HG03439 (cell line): ENCODE results near the gene LPP.

ENCODE experiments used
- ATAC-seq: cut with Tn5 transposase; IDR thresholded peaks from one replicate; pipeline ENCODE4 v1.9.1; 2021; ENCODE audit warnings: mild to moderate bottlenecking, moderate library complexity; ENCODE audit not compliant: unreplicated experiment

Gene LPP

DNA sequence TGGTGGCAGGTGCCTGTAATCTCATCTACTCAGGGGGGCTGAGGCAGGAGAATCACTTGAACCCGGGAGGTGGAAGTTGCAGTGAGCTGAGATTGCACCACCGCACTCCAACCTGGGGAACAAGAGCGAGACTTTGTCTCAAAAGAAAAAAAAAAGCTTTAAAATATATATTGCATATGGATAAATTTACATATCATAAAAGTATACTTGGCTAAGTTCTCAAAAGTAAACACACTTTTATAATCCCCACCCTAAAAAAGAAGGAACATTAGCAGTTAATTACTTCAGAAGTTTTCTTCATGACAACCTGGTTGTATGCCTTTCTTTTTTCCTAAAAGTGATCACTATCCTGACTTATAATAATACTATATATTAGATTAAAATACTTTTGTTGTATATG lies 648.7 kb downstream of the LPP start:
- no peak for ATAC-seq

DNA sequence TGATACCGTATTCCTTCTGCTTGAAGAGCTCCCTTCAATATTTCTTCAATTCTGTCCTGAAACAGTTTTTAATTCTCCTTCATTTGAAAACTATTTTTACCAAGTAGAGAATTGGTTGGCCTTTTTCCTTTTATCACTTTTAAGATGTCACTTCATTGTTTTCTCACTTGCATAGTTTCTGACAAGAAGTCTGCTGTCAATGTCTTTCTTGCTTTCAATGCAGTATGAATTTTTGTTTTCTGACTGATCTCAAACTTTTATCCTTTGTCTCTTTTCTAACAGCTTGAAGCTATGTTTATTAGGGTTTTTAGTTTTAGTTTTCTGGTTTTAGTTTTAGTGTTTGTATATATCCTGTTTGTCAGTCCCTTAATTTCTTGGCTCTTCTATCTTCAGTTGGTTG lies 653.0 kb downstream of the LPP start:
- ATAC-seq: no peak

DNA sequence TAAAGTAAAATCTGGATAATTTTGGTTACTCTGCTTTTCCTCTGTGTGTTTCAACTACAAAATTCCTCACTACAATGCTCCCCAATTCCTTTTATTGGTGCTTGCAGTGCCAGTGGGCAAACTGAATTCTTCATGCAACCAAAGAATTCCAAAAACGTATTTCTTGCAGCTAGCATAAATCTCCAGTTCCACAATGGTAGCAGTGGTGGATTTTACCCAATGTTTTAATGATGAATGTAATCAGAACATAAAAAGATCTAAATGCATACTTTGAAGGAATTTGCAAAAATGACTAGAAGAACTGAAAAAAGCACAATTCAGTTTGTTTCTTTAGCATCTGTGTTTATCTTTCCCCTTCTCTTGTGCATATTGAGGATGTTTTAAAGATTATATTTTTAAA lies 658.2 kb downstream of the LPP start:
- ATAC-seq: no peak

DNA sequence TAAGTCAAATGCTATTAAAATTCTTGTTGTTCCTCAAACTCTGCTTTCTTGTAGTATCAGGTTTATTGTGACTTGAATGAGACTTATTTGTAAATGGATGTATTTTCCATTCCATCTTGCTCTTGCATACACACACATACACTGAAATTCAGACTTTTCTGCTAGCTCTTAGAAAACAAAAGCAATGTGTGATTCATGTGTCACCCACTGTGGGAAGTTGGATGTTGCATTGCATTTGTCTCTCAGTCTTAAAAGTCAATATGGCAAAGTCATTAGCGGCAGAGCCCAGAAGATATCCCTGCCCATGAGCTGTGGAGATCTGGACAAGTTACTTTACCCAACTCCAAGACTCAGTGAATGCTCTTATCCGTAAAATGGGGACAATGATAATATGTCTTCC lies 660.6 kb downstream of the LPP start:
- no peak for ATAC-seq

DNA sequence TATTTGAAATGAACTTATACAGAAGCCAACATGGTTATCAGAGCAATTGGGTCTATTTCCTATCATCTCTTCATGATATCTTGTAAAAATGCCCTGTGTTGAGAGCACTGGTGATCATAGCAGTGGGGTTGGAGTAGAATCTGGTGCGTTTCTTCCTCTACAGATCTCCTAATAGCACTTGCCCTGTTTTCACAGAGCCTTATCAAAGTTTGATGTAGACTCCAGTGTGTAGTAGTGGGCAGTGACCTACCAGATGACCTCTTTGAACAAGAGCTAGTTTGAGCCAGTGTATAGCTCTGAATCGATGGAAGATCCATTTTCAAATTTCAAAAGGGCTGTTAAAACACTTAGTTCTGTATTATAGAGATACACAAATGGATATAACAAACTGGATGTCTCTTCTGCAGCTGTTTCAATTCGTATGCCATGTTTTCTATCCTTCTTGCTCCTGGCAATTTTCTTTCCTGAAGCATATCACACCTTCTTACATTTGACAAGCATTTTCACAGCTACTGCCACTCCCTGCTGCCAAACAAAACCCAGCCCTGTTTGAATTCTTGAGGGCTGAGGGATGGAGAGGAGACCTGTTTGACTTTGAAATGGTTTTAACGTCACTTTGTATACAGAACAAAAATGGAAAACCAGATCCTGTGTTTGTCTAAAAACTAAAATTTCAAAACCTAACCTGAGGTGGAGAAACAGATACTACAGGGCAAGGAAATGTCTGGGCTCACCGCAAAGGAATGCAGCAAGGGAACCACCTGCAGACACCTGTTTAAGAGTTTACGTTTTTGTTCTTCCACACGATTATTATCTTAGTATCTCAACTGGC lies 663.4 kb downstream of the LPP start:
- ATAC-seq: no peak

DNA sequence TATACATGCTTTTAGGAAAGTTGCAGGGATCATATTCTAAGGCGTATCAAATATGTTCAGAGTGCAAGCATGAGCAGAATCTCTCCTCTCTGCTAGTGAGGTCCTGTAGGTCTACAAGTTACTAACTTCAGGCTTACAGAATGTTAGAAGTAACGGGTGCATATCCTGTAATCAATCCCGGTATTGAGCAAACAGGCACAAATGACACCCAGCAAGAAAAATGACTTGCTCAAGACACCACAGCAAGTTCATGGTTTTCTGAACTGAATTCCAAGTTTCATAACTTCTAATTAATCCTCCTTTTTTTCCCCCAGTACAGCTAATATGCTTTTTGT lies 663.9 kb downstream of the LPP start:
- ATAC-seq: no peak

DNA sequence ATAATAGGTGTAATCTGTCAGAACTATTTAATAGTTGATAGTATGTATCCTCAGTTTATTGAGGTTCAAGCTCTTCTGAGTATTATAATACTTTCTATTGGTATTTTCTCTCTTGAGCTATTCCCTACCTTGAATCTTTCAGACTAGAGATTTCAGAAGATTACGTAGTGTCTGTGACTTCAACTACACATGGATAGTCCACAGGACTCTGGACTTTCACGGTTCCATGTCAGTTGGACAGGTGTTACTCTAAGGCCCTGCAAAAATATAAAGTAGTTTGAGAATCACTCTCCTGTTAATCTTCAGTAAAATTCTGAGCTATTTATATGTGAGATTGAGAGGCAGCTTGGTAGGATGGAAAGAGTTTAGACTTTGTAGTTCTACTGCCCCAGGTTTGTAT lies 664.3 kb downstream of the LPP start:
- ATAC-seq: no peak

DNA sequence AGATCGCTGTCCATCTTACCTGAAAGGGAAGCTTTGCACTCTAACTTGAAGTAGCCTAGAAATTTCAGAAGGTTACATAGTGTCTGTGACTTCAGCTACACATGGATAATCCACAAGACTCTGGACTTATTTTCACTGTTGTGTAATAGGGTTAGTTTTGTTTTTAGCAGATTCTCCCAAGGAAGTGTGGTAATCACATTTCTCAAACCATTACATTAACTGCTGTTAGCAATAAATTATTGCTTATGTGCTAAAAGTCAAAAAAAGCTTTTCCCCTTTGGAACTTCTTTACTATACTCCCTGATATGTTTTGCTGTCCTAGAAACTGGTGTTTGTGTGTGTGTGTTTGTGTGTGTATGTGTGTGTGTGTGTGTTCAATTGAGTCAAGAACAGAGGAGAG lies 666.0 kb downstream of the LPP start:
- ATAC-seq: no peak

DNA sequence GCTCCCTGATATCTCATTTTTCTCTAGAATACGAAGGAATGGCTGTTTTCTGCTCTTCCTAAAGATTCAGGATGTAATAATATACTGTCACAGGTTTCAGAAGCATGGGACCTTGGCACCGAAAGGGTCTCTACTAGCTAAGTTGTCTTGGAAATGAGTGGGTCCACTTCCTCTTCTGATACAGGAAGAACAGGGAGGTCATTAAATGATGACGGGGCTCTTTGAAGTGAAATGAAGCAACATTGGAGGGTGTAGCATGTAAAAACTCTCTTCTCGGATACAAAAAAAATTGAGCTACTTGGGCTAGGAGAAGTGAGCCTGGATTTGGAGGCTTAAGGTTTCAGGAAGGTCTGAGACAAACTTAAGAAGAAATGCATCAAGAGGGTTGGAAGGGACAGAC lies 668.0 kb downstream of the LPP start:
- ATAC-seq: no peak

DNA sequence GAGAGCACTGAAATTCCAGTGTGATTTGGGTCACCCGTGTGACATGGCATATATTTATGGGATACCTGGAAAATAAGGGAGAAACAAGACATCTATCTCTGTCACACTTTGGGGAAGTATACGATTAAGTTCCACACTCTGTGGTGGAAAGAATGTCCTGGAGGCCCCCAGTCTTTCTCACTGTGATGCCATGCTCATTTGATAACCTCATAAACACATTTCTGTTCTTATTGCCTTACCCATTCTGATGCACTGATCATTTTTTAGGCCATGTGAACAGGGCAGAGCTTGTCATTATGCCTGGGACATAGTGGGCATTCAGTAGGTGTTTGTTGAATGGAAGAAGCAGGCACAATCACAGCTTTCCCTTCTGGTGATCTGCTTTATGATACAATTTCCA lies 668.5 kb downstream of the LPP start:
- ATAC-seq: no peak

DNA sequence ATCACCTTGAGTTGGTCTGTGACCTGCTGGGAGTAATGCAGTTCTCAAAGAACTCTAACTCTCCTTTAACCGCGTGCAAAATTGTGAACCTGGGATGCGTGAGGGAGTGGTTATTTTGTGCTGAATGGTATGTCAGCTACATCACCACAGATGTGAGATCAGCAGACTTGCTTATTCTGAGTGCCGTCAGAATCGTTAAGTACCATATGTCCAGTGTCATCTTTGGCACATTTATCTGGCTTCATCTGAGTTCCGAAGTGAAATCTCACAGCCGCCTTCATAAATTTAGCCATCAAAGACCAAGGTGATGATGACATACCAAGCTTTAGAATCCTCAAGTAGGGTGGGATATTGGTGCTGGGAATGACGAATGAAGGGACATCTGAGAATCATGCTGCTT lies 670.6 kb downstream of the LPP start:
- ATAC-seq: no peak

DNA sequence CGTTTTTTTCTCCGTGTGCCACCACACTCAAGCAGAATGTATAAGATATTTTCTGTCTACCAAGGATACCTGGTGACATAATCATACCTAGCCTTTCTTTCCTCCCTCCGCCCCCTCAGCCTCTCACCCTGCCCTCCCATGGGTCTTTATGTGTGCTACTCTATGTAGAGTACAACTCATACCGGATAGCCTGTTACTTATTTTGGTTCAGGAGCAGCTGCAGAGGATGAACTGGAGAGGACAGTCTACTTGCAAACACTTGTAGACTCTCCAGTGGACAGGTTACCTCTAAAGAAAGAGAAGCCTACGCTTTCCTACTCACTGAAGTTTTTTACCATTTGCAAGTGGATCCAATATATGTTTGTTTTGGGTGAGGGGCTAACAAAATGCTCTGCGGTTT lies 671.9 kb downstream of the LPP start:
- no peak for ATAC-seq

DNA sequence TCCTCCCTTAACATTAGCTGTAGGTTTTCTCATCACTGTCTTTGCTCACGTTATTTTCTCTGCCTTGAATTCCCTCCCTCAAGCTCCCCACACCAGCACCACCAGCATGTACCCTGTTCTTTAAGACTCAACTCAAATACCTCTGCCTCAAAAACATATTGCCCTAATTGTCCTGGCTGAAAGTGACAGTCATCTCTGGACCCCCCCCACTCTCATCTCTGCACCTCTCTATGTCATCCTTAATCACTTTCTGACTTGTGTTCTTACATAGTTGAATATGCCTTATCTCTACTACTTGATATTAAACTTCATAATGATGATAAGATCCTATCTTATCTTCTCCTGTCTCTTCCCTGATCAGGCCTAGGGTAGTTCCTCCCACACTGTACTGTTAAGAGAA lies 672.6 kb downstream of the LPP start:
- no peak for ATAC-seq

DNA sequence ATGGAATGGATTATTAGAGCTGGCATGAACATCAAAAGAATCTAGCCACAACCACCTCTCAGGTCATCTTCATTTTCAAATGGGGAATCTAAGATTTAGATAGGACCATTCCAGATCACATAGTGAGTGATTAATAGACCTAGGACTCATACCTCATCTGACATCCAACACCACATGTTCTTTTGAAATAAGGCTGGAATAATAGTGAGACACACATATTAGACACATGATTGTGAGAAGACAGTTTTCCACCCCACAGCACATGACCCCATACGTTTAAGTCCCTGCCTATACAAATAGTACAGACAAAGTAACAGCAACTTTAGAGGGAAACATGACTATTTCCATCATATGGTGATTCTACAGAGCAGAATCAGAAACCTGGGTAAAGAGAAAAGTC lies 673.1 kb downstream of the LPP start:
- ATAC-seq: no peak

DNA sequence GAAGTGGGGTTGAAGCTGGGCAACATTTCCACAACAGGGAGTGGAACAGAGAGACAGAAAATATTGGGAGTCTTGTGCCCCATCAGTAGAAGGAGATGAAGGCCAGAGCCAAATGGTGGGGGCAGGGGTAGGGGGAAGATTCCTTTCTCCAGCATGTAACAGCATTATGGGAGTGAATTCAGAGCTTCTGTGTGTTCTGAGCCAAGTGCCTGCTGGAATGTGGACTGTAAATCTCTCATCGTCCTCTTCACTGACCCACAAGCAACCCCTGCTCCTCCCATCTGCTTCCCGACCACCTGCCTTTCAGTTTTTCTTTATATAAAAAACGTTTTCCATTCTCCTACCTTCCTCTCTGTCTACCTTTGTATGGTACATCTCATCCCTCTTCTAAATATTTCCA lies 673.6 kb downstream of the LPP start:
- ATAC-seq: no peak

DNA sequence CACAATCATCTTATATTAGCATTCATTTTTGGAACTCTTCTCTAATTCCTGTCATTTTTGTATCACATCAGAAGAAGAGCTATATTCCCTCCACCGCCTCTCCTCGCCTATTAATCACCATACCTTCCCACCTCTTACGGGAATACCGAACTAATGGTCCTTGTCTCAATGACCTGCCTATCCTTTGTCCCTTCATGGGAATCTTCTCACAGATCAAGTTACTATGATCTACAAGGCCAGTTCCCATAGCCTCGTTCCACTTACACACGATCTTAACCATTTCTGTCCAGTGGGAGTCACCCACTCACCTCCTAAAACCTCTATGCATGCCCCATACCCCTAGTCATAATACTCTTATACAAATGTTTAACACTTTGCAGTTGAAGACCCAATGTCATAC lies 675.2 kb downstream of the LPP start:
- ATAC-seq: no peak

DNA sequence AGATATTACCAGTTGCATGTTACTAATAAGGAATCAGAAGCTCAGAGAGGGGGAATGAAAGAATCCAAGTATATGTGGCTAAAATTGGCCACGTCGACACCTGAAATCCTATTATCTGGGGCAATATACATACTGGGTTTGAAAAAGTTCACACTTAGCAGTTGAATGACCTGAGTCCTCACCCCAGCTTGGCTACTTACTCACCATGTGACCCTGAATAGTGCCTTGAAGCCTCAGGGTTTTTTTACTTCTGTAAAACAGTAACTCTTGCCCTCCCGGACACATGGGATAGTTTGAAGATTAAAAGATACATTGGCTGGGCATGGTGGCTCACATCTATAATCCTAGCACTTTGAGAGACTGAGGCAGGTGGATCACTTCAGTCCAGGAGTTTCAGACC lies 675.6 kb downstream of the LPP start:
- no peak for ATAC-seq

DNA sequence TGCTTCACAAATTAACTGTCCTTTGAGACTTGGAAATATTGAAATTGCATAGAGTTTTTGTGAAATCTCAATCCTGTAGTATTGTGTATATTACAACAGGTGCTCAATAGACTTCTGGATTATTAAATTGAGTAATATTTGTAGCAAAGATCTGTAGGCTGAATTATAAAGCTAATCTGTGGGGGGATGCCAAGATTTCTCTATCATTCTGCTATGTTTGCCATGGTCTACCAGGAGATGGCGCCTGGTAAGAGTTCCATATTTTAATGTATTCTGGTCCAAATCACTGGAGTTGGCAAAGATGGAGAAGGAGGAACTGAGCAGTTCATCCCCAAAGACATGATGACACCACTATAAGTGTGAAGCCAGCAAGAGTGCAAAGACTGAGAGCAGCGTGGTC lies 676.9 kb downstream of the LPP start:
- no peak for ATAC-seq

DNA sequence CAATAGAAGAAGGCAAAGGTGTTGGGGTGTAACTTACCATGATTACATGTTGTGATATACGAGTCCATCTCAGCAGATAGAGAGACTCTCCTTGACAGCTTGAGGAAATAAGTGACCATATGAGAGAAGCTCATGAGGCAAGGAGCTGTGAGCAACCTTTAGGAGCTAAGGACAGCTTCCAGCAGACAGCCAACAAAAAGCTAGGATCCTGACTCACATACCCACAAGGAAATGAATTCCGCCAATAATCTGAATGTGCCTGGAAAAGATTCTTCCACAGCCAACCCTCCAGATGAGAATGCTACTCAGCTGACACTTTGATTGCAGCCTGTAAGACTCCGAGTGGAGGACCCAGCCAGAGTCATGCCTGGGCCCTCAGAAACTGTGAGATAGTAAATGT lies 678.2 kb downstream of the LPP start:
- ATAC-seq: no peak

DNA sequence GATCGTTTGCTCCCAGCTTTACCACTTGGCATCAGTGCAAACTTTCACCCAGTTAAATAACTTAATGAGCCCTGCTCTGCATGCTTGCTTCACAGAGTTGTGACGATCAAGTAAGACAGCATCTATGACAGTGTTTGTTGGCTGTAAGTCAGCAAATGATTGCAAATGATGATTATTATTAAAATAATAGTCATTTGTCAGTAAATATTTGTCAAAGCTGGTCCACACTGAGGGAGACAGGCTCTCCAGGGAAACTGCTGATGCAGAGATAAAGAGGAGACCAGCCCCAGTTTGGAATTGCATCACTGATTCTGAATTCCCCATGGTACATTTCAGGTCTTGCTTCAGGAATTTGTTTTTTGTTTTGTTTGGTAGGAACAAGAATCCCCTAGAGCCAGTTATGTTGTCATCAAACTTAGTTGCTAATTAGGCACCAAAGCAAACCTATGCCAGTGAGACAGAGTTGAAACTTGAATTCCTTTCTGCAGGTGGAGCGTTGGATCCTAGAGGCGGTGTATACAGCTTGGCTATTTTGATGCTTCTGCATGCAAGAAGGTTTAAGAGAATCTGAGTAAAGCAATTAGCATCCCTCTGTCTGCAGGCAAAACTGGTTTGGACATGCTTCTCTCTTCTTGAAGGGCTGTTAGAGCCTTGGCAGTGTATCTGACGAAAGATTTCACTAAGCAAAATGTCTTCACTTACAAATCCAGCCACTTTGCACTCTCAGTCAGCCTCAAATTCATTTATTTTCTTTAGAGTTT lies 679.2 kb downstream of the LPP start:
- no peak for ATAC-seq

DNA sequence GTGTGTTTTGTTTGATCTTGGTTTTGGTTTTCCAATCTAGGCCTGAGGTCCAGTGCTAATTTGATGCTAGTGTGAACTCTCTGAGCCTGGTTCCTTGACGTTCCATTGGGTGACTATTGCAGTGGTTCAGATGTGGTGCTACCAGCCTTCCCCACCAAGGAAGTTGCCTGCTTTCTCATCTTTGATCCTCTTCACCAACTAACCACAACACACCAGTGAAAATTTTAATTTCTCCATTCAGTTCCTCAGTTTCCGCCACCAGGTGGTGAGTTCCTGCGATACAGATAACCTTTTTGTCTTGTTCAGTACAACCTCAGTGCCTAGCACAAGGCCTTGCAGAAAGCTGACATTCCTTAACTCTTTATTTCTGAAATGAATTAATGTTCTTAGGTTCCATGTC lies 680.4 kb downstream of the LPP start:
- ATAC-seq: no peak

DNA sequence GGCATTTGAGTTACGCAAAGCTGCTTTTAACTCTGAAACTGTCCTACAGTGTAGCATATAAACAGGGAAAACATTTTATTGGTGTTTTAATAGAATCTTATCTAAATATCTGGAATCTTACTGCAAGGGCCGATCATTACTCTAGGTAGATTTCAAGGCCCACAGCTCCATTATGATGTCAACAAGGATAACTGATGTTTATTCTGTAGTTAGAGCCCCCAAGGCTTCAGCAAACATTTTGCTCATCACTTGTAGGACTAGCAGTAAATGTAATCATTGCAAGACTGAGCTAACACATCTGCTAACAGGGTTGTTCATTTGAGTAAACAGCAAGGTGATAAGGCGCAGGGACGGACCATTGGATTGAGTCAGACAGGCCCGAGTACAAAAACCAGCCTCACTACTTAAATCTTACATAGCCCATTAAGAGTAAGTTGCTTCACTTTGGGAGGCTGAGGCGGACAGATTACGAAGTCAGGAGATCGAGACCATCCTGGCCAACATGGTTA lies 685.3 kb downstream of the LPP start:
- ATAC-seq: no peak

DNA sequence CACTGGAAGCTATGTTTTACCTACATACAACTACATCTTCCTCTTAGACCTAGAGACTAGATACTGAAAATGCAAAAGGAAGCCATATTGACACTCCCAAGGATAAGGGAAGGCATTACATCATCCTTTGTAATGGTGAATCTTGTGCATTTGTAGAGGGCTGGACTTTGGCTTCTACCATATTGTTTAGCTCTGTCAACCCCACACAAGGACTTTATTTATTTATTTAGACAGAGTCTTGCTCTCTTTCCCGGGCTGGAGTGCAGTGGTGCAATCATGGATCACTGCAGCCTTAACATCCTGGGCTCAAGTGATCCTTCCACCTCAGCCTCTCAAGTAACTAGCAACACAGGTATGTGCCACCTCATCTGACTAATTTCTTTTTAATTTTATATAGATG lies 686.3 kb downstream of the LPP start:
- ATAC-seq: no peak
